PC-3 (cell line): ENCODE results near the gene THRB. TPM values are rescaled to one million over a fixed set of nuclear protein-coding genes. Genes with fewer than 3 reads are reported as not detected.

Experiments
- ATAC-seq: fragments of 200-7000 bp; cut with Tn5 transposase; 2 replicates; pipeline ENCODE4 v1.9.1; 2020; ENCODE audit warnings: mild to moderate bottlenecking, moderate library complexity
- BruUV-seq: library from RNA; stranded (reverse); fragments of 400-500 nt; replicated peaks from 2 replicates; lab custom pipeline; 2021; lab: Mats Ljungman, UMichigan
- CTCF ChIA-PET: fragments of 300-600 bp; sonication (Branson Sonifier 250); formaldehyde crosslinking; loops from one replicate; lab custom pipeline; 2022; ENCODE audit warnings: antibody characterized with exemption; lab: Charles Lee
- POLR2A ChIA-PET: fragments of 300-600 bp; sonication (Branson Sonifier 250); formaldehyde crosslinking; loops from one replicate; lab custom pipeline; 2022; ENCODE audit warnings: antibody characterized with exemption; ENCODE audit not compliant: unreplicated experiment; lab: Charles Lee
- DNase-seq: peaks from one replicate; pipeline ENCODE4 v3.0.0-alpha.2; 2015
- H2AFZ ChIP-seq: fragments of 300-600 bp; sonication (generic); 2 replicates; pipeline ENCODE4 v1.6.0; 2016; ENCODE audit warnings: antibody characterized with exemption, low read length
- H3F3A ChIP-seq: fragments of 300-600 bp; sonication (generic); one replicate; pipeline ENCODE4 v1.6.0; 2017; ENCODE audit warnings: antibody characterized with exemption, low read length, control low read depth, mild to moderate bottlenecking; ENCODE audit not compliant: unreplicated experiment
- H3K27ac ChIP-seq: fragments of 300-600 bp; sonication (generic); 2 replicates; pipeline ENCODE4 v1.5.1; 2016; ENCODE audit warnings: mild to moderate bottlenecking, low read length
- H3K27me3 ChIP-seq: fragments of 300-600 bp; sonication (generic); 2 replicates; pipeline ENCODE4 v1.6.1; 2016; ENCODE audit warnings: low read length, mixed read lengths
- H3K36me3 ChIP-seq: fragments of 300-600 bp; sonication (generic); 2 replicates; pipeline ENCODE4 v1.6.1; 2016; ENCODE audit warnings: low read depth, mixed run types, low read length, mixed read lengths
- H3K4me1 ChIP-seq: fragments of 300-600 bp; sonication (generic); 2 replicates; pipeline ENCODE4 v1.5.1; 2016; ENCODE audit warnings: low read length; ENCODE audit not compliant: insufficient read depth
- H3K4me2 ChIP-seq: fragments of 300-600 bp; sonication (generic); 2 replicates; pipeline ENCODE4 v1.6.0; 2016; ENCODE audit warnings: low read length
- H3K4me3 ChIP-seq: fragments of 300-600 bp; sonication (generic); 2 replicates; pipeline ENCODE4 v1.5.1; 2016; ENCODE audit warnings: mild to moderate bottlenecking, low read length, mixed read lengths
- H3K79me2 ChIP-seq: fragments of 300-600 bp; sonication (generic); 2 replicates; pipeline ENCODE4 v1.6.1; 2017; ENCODE audit warnings: low read length, mixed read lengths
- H3K9ac ChIP-seq: fragments of 300-600 bp; sonication (generic); 2 replicates; pipeline ENCODE4 v1.6.0; 2016; ENCODE audit warnings: mild to moderate bottlenecking, low read length
- H3K9me2 ChIP-seq: fragments of 300-600 bp; sonication (generic); replicated peaks from 2 replicates; pipeline ENCODE4 v1.6.1; 2016; ENCODE audit warnings: mixed run types, low read length, mixed read lengths
- H3K9me3 ChIP-seq: fragments of 300-600 bp; sonication (generic); 2 replicates; pipeline ENCODE4 v1.6.1; 2016; ENCODE audit warnings: low read length, mixed read lengths
- H4K20me1 ChIP-seq: fragments of 300-600 bp; sonication (generic); 2 replicates; pipeline ENCODE4 v1.6.1; 2016; ENCODE audit warnings: low read length, mixed read lengths
- CTCF ChIP-seq: fragments of 300-600 bp; sonication (generic); conservative IDR thresholded peaks from 2 replicates; pipeline ENCODE4 v1.5.1; 2017; ENCODE audit warnings: antibody characterized with exemption, low read depth, mild to moderate bottlenecking, low read length
- EZH2 ChIP-seq: fragments of 300-600 bp; sonication (generic); IDR thresholded peaks from one replicate; pipeline ENCODE4 v1.6.1; 2017; ENCODE audit warnings: antibody characterized with exemption, mild to moderate bottlenecking, low read length; ENCODE audit not compliant: unreplicated experiment
- EZH2phosphoT487 ChIP-seq: fragments of 300-600 bp; sonication (generic); IDR thresholded peaks from 2 replicates; pipeline ENCODE4 v1.6.1; 2018; ENCODE audit warnings: mild to moderate bottlenecking, antibody characterized with exemption, low read length, borderline replicate concordance
- intact Hi-C: fragments of 100-400 bp; cut with micrococcal nuclease; formaldehyde crosslinking; loops from 2 replicates; pipeline ENCODE4 v1.9.0; 2023
- total RNA-seq: library from RNA; depleted of rRNA; stranded (reverse); fragments of >200 nt; gene quantifications from 2 replicates; pipeline ENCODE4 v1.2.3, GENCODE V29; 2014

The THRB gene
- total RNA-seq, 1 experiment from 2014 or later, result 9.7 TPM

DNA sequence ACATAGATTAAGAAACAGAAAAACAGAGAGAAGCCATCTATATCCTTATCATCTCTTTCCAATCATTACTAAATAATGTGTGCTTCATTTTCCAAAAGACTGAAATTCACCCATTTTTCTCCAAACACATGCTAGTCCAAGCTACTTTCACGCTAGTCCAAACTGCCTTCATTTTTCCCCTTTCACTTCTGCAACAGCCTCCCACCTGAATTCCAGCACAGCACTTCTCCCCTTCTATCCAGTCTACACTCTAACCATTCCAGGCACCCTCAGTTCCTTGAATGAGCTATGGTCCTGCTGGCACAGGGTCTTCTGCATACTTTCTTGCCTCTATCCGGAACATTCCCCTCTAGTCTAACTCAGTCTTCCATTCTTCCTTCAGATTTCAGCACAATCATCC, 112.0 kb downstream of the THRB start:
- Histone ChIP-seq H3K36me3 (no peaks in the 10 kb centered on the region), H3K9me3 (no peaks in the 10 kb centered on the region), H3K4me1 (peaks cover 18% of the 10 kb centered on the region), H3F3A (no peaks in the 10 kb centered on the region), H3K79me2 (no peaks in the 10 kb centered on the region), H3K9me2 (no peaks in the 10 kb centered on the region), H3K27ac (no peak overlapping the region), H2AFZ (no peak overlapping the region), H3K27me3 (no peaks in the 10 kb centered on the region), H4K20me1 (no peaks in the 10 kb centered on the region), H3K4me2 (no peak overlapping the region), H3K4me3 (no peak overlapping the region), H3K9ac (no peak overlapping the region)
- ChIA-PET CTCF (no interaction called here), POLR2A (interaction anchor here (0.6 kb wide), 1 partner anchor 94 kb away, joined by 3 read pairs; no protein-coding TSS in a partner anchor)
- BruUV-seq, result no TSS peak
- no peak for TF ChIP-seq CTCF
- TF ChIP-seq EZH2, result no peak
- TF ChIP-seq EZH2phosphoT487, result no peak
- no peak for ATAC-seq
- intact Hi-C loops, result loop anchor here (1.0 kb wide), 1 partner anchor 37 kb away; no protein-coding TSS in a partner anchor
- no peak for DNase-seq

GRCh38 chr3:24379936-24380335, 114.7 kb downstream of the THRB start:
- Histone ChIP-seq H3K4me2 (no peak overlapping the region), H3K9ac (no peak overlapping the region), H3F3A (no peaks in the 10 kb centered on the region), H3K36me3 (no peaks in the 10 kb centered on the region), H4K20me1 (no peaks in the 10 kb centered on the region), H3K9me3 (no peaks in the 10 kb centered on the region), H3K4me1 (peaks cover 18% of the 10 kb centered on the region), H2AFZ (no peak overlapping the region), H3K27me3 (no peaks in the 10 kb centered on the region), H3K79me2 (no peaks in the 10 kb centered on the region), H3K4me3 (no peak overlapping the region), H3K9me2 (no peaks in the 10 kb centered on the region), H3K27ac (no peak overlapping the region)
- CTCF ChIA-PET, result no interaction called here
- POLR2A ChIA-PET, result no interaction called here
- intact Hi-C loops, result no loop called here
- BruUV-seq, result no TSS peak
- ATAC-seq (no peak), DNase-seq (peak; percentile 17)
- TF ChIP-seq CTCF (no peak), EZH2phosphoT487 (no peak), EZH2 (no peak)

DNA sequence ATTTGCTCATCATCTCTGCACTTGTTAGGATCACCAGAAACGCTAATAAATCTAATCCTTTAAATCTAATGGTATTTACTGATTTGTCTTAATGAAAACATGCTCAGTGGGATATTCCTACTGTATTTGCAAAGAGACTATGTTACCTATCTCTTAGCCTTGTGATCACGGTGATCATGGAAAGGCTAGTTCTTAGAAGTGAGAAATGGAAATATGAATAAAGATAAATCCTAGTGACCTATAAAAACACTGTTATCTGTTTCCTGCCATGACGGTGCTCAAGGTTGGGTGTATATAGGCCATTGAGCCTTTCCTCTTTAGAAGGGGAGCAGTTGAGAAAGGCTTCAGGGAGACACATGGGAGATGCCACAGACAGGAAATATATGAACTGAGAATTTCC, 116.3 kb downstream of the THRB start:
- ATAC-seq (no peak; the same call in 1 of the 2 replicates), DNase-seq (no peak)
- BruUV-seq, result no TSS peak
- no peaks in the 10 kb centered on the region for H3K79me2 ChIP-seq
- intact Hi-C loops, result no loop called here
- H3K4me2 ChIP-seq, result no peak overlapping the region
- no peaks in the 10 kb centered on the region for H3K9me2 ChIP-seq
- H3K4me1 ChIP-seq, result peaks cover 18% of the 10 kb centered on the region
- TF ChIP-seq EZH2phosphoT487 (no peak), CTCF (no peak), EZH2 (no peak)
- no peaks in the 10 kb centered on the region for H3K36me3 ChIP-seq
- no peaks in the 10 kb centered on the region for H3K9me3 ChIP-seq
- H3K4me3 ChIP-seq, result no peak overlapping the region
- H3K27me3 ChIP-seq, result no peaks in the 10 kb centered on the region
- no peaks in the 10 kb centered on the region for H4K20me1 ChIP-seq
- ChIA-PET CTCF (no interaction called here), POLR2A (no interaction called here)
- no peak overlapping the region for H3K27ac ChIP-seq
- no peak overlapping the region for H2AFZ ChIP-seq
- H3K9ac ChIP-seq, result no peak overlapping the region
- no peaks in the 10 kb centered on the region for H3F3A ChIP-seq
